IMR-90 (cell line): Measurements from ENCODE around the gene SLC66A2.

Source experiments
- BHLHE40 ChIP-seq: fragments of 150-350 bp; IDR thresholded peaks from 2 replicates; pipeline ENCODE4 v1.6.1; 2016; ENCODE audit warnings: mild to moderate bottlenecking, low read depth, low read length
- CHD1 ChIP-seq: IDR thresholded peaks from 2 replicates; pipeline ENCODE4 v1.6.1; 2012; ENCODE audit warnings: low read depth, low read length, improper control_type of control experiment
- FOS ChIP-seq: fragments of 150-350 bp; IDR thresholded peaks from 2 replicates; pipeline ENCODE4 v1.6.1; 2016; ENCODE audit warnings: low read depth, low read length
- MAZ ChIP-seq: IDR thresholded peaks from 2 replicates; pipeline ENCODE4 v1.6.1; 2012; ENCODE audit warnings: low read depth, mild to moderate bottlenecking, low read length, improper control_type of control experiment, moderate library complexity, borderline replicate concordance
- MXI1 ChIP-seq: IDR thresholded peaks from 2 replicates; pipeline ENCODE4 v1.6.1; 2012; ENCODE audit warnings: low read depth, mild to moderate bottlenecking, low read length, moderate library complexity, borderline replicate concordance
- NFE2L2 ChIP-seq: fragments of 150-350 bp; IDR thresholded peaks from 2 replicates; pipeline ENCODE4 v1.6.1; 2016; ENCODE audit warnings: low read depth, mild to moderate bottlenecking, low read length
- POLR2A ChIP-seq: IDR thresholded peaks from 2 replicates; pipeline ENCODE4 v1.6.1; 2012; ENCODE audit warnings: mild to moderate bottlenecking, low read depth, low read length
- RAD21 ChIP-seq: IDR thresholded peaks from 2 replicates; pipeline ENCODE4 v1.6.1; 2012; ENCODE audit warnings: low read length, improper control_type of control experiment
- RCOR1 ChIP-seq: IDR thresholded peaks from 2 replicates; pipeline ENCODE4 v1.6.1; 2012; ENCODE audit warnings: mild to moderate bottlenecking, low read length, improper control_type of control experiment; ENCODE audit not compliant: insufficient replicate concordance
- RFX5 ChIP-seq: IDR thresholded peaks from 2 replicates; pipeline ENCODE4 v1.8.0; 2012; ENCODE audit warnings: low read depth, mild to moderate bottlenecking, low read length, moderate library complexity
- SMC3 ChIP-seq: fragments of 150-350 bp; IDR thresholded peaks from 2 replicates; pipeline ENCODE4 v1.6.1; 2016; ENCODE audit warnings: low read depth, mild to moderate bottlenecking, antibody characterized with exemption, low read length, moderate library complexity
- TF ChIP-seq, protein P1 (sequence below): conservative IDR thresholded peaks from 2 replicates; pipeline ENCODE4 v1.5.1; 2012; ENCODE audit warnings: mild to moderate bottlenecking, low read depth, low read length, improper control_type of control experiment
- TF ChIP-seq, protein P2 (sequence below): fragments of 150-350 bp; IDR thresholded peaks from 2 replicates; pipeline ENCODE4 v1.6.1; 2016; ENCODE audit warnings: low read depth, mild to moderate bottlenecking, low read length, moderate library complexity, borderline replicate concordance
- TF ChIP-seq, protein P3 (sequence below): fragments of 150-350 bp; IDR thresholded peaks from 2 replicates; pipeline ENCODE4 v1.6.1; 2017; ENCODE audit warnings: mild to moderate bottlenecking, antibody characterized with exemption, low read length, low read depth

DNA sequence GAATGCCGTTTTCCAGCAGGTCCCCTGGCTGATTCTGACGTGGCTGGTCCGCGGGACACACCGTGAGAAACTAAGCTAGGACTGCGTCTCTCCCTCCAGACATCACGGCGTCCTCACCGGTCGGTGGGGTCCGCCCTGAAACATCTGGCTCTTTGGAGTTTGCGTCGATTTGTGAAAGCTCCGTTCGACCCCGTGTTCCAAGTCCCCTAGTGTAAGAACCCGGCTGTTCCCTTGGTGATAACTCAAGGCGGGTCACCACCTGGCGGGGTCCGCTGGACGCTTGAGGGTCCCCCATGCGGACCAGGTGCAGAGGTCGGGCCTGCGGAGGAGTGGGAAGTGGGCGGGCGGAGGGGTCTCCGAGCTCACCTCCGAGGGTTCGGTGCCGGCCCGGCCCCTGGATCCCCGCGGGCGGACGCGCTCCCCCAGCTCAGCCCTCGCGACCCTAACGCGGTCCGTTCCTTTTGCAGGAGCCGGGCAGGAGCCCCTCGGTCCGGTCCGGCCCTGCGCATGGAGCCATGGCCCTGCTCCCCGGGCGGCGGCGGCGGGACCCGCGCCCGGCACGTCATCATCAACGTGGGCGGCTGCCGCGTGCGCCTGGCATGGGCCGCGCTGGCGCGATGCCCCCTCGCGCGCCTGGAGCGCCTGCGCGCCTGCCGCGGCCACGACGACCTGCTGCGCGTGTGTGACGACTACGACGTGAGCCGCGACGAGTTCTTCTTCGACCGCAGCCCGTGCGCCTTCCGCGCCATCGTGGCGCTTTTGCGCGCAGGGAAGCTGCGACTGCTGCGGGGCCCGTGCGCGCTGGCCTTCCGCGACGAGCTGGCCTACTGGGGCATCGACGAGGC lies 88.1 kb downstream of the SLC66A2 start:
- TF ChIP-seq, protein P1, sequence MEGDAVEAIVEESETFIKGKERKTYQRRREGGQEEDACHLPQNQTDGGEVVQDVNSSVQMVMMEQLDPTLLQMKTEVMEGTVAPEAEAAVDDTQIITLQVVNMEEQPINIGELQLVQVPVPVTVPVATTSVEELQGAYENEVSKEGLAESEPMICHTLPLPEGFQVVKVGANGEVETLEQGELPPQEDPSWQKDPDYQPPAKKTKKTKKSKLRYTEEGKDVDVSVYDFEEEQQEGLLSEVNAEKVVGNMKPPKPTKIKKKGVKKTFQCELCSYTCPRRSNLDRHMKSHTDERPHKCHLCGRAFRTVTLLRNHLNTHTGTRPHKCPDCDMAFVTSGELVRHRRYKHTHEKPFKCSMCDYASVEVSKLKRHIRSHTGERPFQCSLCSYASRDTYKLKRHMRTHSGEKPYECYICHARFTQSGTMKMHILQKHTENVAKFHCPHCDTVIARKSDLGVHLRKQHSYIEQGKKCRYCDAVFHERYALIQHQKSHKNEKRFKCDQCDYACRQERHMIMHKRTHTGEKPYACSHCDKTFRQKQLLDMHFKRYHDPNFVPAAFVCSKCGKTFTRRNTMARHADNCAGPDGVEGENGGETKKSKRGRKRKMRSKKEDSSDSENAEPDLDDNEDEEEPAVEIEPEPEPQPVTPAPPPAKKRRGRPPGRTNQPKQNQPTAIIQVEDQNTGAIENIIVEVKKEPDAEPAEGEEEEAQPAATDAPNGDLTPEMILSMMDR: no peak
- TF ChIP-seq POLR2A: no peak
- TF ChIP-seq SMC3: no peak
- no peak for TF ChIP-seq RFX5
- TF ChIP-seq BHLHE40: no peak
- TF ChIP-seq RAD21: no peak
- TF ChIP-seq, protein P2, sequence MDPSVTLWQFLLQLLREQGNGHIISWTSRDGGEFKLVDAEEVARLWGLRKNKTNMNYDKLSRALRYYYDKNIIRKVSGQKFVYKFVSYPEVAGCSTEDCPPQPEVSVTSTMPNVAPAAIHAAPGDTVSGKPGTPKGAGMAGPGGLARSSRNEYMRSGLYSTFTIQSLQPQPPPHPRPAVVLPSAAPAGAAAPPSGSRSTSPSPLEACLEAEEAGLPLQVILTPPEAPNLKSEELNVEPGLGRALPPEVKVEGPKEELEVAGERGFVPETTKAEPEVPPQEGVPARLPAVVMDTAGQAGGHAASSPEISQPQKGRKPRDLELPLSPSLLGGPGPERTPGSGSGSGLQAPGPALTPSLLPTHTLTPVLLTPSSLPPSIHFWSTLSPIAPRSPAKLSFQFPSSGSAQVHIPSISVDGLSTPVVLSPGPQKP: no peak
- TF ChIP-seq NFE2L2: no peak
- TF ChIP-seq RCOR1: no peak
- no peak for TF ChIP-seq MAZ
- TF ChIP-seq, protein P3, sequence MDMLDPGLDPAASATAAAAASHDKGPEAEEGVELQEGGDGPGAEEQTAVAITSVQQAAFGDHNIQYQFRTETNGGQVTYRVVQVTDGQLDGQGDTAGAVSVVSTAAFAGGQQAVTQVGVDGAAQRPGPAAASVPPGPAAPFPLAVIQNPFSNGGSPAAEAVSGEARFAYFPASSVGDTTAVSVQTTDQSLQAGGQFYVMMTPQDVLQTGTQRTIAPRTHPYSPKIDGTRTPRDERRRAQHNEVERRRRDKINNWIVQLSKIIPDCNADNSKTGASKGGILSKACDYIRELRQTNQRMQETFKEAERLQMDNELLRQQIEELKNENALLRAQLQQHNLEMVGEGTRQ: no peak
- no peak for TF ChIP-seq CHD1
- no peak for TF ChIP-seq MXI1
- no peak for TF ChIP-seq FOS
